GM18499 (cell line): Measurements from ENCODE around the gene ASTL.
A peak's percentile ranks its signal among the peaks of the same experiment; 100 is the strongest.

Experiments
- ATAC-seq: cut with Tn5 transposase; IDR thresholded peaks from one replicate; pipeline ENCODE4 v1.9.1; 2021; ENCODE audit warnings: moderate number of reproducible peaks; ENCODE audit not compliant: insufficient read depth, unreplicated experiment

Gene ASTL

GRCh38 chr2:96138179-96139145, at the start of gene ASTL:
Gene ASTL (minus strand): TSS chr2:96138502. CDS start chr2:96138436, 66 bp downstream.
- ATAC-seq, result no peak

- no peak for ATAC-seq
These were observed 48.3 kb upstream of the ASTL start for GRCh38 chr2:96186562-96186961.

GRCh38 chr2:96185516-96185915, 47.2 kb upstream of the ASTL start:
- ATAC-seq, result no peak

DNA sequence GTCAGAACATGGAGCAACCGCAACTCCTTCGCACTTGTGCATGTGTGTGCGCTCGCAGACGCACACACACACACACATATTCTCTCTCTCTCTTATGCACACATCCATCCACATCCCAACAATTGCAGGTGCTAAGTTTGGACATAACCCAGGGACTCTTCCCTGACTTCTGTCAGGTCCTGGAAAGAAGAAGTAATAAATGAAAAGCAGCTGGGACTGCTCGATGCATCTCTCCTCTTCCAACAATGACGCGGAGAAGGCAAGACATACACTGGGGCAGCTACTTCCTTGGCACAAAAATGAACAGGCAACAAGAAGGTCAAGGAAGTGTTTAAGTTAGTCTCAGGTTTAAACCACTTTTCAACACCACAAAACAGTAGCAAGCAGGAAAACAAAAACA, 46.7 kb upstream of the ASTL start:
- ATAC-seq, result no peak

DNA sequence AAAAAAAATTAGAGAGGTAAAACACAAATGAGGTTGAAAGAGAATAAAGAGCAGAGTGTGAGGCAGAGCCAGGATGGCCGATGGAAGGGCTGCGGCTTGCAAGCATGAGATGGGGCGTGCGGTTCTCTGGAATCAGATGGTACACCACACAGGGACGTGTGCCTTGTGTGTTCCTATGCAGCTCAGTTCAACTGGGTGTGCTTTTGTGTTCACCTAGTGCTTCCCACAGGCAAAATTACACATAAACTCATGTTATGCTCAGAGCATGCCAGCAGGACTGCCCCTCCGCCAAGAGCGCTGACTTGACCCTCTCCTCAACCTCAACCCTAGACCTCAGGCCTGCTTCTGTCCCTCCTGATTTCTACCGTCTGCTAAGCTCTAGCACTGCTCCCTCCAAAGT, 45.9 kb upstream of the ASTL start:
- ATAC-seq, result no peak

DNA sequence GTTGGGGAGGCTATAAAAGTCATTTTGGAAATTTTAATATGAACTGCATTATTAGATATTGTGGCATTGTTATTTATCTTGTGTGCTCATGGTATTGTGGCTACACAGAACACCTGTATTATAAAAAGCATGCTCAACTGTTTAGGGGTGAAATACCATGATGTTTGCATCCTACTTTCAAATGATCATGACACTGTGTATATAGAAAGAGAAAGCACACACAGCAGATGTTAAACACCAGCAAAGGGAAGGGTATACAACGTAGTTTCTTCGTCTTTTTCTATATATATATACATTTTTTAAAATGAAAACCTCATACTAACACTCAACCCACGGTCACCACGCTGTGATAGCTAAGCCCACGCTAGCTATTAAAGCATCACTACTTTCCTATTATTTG, 43.2 kb upstream of the ASTL start:
- no peak for ATAC-seq

DNA sequence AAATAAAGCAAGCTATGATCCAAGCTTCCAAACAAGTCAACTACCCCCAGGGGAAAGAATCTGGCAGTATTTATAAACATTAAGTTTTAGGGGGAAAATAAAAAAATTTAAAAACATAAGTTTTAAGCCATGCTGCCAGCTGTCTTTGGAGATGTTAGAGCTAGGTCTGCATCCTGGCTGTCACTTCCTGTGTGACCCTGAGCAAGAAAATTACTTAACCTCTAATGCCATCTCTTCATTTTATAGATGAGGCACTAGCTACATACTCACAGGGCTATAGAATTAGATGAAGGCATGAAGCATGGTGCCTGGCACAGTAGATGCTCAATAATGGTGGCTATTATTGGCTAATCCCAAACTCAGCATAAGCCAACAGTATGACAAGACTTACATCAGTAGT, 42.2 kb upstream of the ASTL start:
- ATAC-seq, result no peak

DNA sequence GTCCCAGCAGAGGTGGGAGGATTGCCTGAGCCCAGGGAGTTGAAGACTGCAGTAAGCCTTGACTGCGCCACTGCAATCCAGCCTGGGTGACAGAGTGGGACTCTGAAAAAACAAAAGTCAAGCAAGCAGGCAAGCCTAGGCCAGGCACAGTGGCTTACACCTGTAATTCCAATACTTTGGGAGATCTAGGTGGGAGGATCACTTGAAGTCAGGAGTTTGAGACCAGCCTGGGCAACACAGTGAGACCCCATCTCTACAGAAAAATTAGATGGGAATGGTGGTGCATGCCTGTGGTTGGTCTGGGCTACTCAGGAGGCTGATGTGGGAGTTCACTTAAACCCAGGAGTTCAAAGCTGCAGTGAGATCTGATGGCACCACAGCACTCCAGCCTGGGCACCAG, 41.7 kb upstream of the ASTL start:
- ATAC-seq, result no peak

GRCh38 chr2:96176661-96177060, 38.4 kb upstream of the ASTL start:
- no peak for ATAC-seq

DNA sequence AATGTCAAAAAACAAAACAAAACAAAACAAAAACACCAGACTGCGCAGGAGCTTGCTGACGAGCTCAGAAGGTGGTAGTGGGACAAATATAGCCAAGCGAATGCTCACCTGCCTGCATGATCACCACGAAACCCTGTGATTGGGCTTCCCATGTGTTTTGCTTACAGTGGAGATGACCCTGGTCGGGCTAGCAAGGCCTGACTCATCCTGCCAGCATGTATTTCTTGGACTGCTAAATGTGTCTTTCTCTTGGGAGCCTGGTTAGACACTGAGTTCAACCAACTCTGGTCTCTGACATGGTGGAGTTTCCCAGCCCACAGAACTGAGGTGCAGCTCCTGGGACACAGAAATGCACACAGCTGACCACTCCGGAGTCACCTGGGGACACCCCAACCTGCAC, 37.6 kb upstream of the ASTL start:
- ATAC-seq, result no peak

GRCh38 chr2:96174251-96175144, 36.2 kb upstream of the ASTL start:
- no peak for ATAC-seq

DNA sequence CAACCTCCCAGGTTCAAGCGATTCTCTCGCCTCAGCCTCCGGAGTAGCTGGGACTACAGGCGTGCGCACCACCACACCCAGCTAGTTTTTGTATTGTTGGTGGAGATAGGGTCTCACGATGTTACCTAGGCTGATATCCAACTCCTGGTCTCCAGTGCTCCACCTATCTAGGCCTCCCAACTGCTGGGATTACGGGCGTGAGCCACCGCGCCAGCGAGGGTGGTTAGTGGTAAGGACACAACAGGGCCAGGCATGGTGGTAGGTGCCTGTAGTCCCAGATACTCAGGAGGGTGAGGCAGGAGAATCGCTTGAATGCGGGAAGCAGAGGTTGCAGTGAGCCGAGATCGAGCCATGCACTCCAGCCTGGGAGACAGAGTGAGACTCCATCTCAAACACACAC, 33.5 kb upstream of the ASTL start:
- ATAC-seq, result no peak

- no peak for ATAC-seq
These were observed 32.3 kb upstream of the ASTL start for GRCh38 chr2:96170626-96171025.

DNA sequence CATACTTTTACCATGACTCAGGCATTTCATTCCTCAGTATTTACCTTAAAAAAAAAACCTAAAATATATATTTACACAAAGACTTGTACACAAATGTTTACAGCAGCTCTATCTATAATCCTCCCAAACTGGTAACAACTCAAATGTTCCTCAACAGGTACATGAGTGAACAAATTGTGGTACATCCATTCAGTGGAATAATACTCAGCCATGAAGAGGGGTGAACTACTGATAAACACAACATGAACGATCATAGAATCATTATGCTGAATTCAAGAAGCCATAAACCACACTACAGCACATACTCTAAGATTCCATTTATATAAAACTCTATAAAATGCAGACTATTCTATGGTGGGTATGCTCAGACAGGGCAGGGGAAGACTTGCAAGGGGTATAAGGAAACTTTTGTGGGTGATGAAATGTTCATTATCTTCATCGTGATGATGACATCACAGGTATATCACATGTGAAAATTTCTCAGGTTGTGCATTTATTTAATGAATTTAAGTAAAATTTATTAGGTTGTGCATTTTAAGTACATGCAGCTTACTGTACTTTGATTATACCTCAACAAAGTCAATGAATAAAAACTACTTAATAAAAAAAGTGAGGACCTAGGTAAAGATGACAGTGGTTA, 31.7 kb upstream of the ASTL start:
- no peak for ATAC-seq

DNA sequence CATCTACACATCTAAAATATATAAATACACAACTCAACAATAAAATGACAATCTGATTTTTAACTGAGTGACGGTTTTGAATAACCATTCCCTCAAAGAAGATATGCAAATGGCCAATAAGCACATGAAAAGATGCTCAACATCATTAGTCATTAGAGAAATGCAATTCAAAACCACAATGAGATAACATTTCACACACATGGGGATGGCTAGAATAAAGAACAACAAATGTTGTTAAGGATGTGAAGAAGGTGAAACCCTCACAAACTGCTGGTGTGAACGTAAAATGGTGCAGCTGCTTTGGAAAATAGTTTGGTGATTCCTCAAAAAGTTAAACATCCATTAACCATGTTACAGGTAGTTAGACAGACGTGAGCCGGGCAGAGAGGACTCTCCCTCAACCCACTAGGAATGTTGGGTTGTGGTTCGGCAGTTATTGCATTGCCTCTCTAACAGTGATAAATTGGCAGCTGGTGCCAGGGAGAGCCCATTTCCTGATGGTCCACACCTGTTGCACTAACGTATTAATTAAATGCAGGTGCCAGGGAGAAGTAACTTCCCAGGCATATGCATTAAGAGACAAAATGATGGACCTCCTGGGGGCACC, 29.2 kb upstream of the ASTL start:
- no peak for ATAC-seq

- ATAC-seq, result peak; percentile 51
These were observed 26.3 kb upstream of the ASTL start for GRCh38 chr2:96164459-96165184.

GRCh38 chr2:96163768-96164429, 25.6 kb upstream of the ASTL start:
- ATAC-seq, result peak; percentile 33

DNA sequence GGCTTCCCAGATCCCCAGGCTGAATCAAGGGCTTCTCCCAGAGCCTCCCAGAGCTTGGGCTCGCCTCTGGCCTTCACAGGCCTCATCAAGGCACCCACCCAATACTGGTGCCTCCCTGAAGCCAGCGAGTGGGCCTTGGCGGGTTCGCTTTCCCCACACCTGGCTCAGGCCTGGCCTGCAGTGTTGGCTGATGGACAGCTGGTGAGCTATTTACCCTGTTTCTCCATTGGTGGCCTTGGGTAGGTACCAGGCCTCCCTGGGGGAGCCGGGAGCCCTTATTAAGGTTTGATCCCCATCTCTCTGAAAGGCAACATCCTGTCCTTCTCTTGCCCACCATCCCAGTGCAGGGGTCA, 25.1 kb upstream of the ASTL start:
- peak; percentile 3 for ATAC-seq

DNA sequence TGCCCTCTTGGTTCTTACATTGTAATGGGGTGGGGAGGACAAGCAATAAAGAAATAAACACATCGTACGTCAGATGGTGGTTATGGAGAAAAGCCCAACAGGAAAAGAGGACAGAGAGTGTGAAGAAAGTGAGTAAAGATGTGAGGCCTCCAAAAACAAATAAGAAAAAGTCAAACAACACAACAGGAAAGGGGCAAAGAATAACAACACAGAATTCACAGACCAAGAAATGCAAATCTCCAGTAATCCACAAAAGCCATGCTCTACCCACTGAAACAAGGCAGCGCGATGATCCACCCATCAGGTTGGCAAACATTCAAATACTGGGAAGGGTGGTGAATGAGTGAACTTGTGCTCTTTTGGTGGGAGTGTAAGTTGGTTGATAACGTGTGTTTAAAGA, 23.6 kb upstream of the ASTL start:
- ATAC-seq, result no peak
